WI38 (cell line): ENCODE data around the gene DDAH1.

ENCODE experiments used
- H3K4me3 ChIP-seq: 2 replicates; pipeline ENCODE4 v1.5.1; 2011; ENCODE audit warnings: low read depth, mild to moderate bottlenecking, control low read depth, low read length
- TF ChIP-seq, protein P1 (sequence below): IDR thresholded peaks from 2 replicates; pipeline ENCODE4 v1.5.1; 2012; ENCODE audit warnings: low read depth, mild to moderate bottlenecking, control low read depth, low read length

DDAH1 gene

DNA sequence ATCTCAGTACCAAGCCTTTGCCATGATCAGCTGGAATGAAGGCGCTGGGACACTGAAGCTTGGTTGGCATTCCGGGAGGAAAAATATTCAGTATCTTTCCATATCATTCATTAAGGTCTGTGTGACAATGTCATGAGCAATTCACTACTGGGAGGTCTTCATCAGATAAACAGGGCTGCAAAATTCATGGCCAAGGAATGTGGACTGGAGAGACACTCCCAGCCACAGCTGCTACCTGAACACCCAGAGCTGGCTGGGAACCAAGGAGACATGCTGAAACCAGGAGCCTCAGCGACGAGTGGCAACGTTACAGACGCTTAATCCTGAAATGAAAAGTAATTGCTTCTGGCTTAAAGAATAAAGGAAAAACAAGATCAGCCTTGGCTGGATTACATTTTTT lies 30.6 kb upstream of the DDAH1 start:
- peak overlapping the region; percentile 16; the same call in 1 of the 2 replicates for H3K4me3 ChIP-seq
- TF ChIP-seq, protein P1, sequence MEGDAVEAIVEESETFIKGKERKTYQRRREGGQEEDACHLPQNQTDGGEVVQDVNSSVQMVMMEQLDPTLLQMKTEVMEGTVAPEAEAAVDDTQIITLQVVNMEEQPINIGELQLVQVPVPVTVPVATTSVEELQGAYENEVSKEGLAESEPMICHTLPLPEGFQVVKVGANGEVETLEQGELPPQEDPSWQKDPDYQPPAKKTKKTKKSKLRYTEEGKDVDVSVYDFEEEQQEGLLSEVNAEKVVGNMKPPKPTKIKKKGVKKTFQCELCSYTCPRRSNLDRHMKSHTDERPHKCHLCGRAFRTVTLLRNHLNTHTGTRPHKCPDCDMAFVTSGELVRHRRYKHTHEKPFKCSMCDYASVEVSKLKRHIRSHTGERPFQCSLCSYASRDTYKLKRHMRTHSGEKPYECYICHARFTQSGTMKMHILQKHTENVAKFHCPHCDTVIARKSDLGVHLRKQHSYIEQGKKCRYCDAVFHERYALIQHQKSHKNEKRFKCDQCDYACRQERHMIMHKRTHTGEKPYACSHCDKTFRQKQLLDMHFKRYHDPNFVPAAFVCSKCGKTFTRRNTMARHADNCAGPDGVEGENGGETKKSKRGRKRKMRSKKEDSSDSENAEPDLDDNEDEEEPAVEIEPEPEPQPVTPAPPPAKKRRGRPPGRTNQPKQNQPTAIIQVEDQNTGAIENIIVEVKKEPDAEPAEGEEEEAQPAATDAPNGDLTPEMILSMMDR = no peak

DNA sequence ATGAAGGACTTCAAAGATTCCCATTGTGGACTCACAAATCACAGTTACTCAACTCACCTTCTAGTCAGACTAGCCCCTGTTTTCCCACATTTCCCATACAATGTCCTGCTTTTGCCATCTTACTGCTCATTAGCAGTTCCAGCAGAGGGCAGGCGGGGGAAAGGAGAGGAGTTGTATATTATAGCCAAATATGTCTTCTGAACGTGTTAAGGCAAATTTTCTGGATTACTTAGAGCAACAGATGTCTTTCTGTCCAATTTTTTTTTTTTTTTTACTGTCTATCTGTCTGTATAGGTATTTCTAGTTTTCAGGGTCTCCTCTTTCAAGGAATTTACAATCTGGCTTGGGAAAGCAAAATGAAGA lies 29.9 kb upstream of the DDAH1 start:
- no peak overlapping the region for H3K4me3 ChIP-seq
- TF ChIP-seq, protein P1 = no peak

DNA sequence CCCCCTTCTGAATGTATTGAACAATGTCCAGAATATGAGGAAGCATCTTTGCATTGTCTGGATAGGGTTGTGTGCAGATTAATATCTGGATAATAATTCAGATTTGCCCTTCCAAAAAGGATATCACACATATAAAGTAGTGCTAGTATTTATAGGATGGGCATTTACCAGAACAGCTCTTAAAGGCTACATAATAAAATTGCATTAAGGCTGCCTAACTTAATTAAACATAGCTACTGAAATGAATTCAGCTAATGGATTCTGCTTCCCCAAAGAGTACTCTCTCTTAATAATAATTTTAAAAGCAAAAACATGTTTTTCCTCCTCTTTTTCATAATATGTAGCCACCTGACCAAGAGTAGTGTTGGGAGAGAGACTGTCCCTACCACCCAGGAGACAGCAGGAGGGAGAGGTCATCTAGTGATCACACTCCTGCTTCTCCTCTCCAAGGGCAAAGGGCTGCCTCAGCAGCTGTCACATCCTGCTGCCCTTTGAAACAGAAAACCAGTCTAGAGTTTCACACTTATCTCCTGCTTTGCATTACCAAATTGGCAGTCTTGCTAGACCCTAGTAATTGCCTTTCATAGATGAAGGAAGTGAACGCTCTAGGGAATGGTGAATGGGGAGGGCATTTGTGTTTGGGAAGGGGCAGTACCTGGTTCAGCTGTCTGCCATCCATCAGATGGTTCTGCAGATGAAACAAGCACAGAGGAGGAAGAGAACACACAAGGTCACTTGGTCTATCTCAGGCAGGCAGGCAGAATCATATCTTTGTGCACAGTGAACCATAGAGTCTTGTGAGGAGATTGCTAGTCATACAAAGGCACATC lies 29.3 kb upstream of the DDAH1 start:
- H3K4me3 ChIP-seq = no peak overlapping the region
- TF ChIP-seq, protein P1 = no peak

DNA sequence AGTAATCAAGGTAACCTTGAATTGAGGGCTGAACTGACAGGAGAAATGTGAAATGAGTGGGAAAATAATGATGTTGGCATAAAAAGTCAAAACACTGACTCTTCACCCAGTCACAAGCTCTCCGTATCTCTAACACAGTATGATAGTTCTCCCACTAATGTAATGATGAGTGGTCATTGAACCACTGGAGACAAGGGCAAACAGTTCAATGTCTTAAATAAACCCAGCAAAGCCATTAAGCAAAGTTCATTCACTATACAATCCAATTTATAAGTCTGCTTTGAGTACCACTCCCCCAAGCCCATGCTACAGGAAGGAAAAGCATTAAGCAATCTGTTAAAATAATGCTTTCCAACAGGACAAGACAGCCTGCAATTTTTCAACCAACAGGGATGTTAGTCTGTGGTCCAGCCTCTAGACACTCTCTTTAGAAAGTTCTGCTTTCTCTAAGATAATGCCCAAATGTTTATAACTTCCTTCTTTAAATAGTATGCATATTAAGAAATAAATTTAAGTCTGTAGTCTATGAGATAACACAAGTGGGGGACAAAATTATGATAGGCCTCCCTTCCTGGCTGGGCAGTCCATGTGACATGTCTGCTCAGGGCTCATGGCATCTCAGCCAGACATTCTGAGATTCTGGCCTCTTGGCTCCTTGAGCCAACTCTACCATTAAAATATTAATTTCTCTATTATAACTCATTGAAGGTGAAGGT lies 25.5 kb upstream of the DDAH1 start:
- TF ChIP-seq, protein P1 = no peak
- no peak overlapping the region for H3K4me3 ChIP-seq

GRCh38 chr1:85488126-85488525 lies 23.2 kb upstream of the DDAH1 start:
- no peak overlapping the region for H3K4me3 ChIP-seq
- TF ChIP-seq, protein P1 = no peak

- TF ChIP-seq, protein P1 = no peak
- no peak overlapping the region for H3K4me3 ChIP-seq
Observed at GRCh38 chr1:85485516-85485915, 20.6 kb upstream of the DDAH1 start.

GRCh38 chr1:85484716-85485115 lies 19.8 kb upstream of the DDAH1 start:
- no peak overlapping the region for H3K4me3 ChIP-seq
- TF ChIP-seq, protein P1 = no peak
